Measurements from ENCODE around the gene ADAMTS17. TPM values are rescaled to one million over a fixed set of nuclear protein-coding genes. Genes with fewer than 3 reads are reported as not detected.

The ADAMTS17 gene
- total RNA-seq, 1 experiment from 2014 or later: 3.2 TPM

DNA sequence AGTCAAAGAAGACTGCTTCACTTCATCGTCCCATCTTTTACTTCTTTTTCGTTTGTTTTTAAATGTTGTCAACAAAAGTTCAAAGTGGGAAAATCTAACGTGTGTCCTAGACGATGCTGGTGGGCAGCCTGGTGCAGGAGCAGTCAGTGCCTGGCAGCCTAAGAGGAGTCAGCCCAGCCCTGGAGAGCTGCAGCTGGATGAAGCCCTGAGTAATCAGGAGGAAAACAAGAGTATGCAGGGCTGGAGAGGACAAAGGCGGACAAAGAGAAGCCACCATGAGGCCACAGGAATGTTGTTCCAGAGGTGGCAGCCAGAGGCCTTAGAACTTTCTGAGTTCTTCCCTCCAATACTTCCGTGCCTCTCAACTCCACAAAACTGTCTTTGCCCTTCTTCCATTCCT lies 5.7 kb downstream of the ADAMTS17 start:
- no TSS peak for BruUV-seq (replicated peaks)
- Histone ChIP-seq H3K4me2 (no peak overlapping the region), H3K9me2 (ENCODE audit: insufficient read depth) (no peaks in the 10 kb centered on the region), H3K27me3 (ENCODE audit: insufficient read depth, low read depth) (no peaks in the 10 kb centered on the region), H4K20me1 (ENCODE audit: insufficient read depth) (no peaks in the 10 kb centered on the region), H3K79me2 (ENCODE audit: low read depth) (no peaks in the 10 kb centered on the region), H3K27ac (no peak overlapping the region), H3K4me1 (replicated peaks; ENCODE audit: insufficient read depth) (no peaks in the 10 kb centered on the region), H3K4me3 (no peak overlapping the region), H3F3A (ENCODE audit: insufficient read depth, low read depth) (no peaks in the 10 kb centered on the region), H3K36me3 (ENCODE audit: low read depth) (no peaks in the 10 kb centered on the region), H3K9me3 (ENCODE audit: insufficient read depth, low read depth) (no peaks in the 10 kb centered on the region), H2AFZ (no peak overlapping the region)
- intact Hi-C loops (cut with micrococcal nuclease; ENCODE audit: unreplicated experiment): loop anchor here (5.0 kb wide), 2 partner anchors 89 to 214 kb away; no protein-coding TSS in a partner anchor
- TF ChIP-seq, protein P1, sequence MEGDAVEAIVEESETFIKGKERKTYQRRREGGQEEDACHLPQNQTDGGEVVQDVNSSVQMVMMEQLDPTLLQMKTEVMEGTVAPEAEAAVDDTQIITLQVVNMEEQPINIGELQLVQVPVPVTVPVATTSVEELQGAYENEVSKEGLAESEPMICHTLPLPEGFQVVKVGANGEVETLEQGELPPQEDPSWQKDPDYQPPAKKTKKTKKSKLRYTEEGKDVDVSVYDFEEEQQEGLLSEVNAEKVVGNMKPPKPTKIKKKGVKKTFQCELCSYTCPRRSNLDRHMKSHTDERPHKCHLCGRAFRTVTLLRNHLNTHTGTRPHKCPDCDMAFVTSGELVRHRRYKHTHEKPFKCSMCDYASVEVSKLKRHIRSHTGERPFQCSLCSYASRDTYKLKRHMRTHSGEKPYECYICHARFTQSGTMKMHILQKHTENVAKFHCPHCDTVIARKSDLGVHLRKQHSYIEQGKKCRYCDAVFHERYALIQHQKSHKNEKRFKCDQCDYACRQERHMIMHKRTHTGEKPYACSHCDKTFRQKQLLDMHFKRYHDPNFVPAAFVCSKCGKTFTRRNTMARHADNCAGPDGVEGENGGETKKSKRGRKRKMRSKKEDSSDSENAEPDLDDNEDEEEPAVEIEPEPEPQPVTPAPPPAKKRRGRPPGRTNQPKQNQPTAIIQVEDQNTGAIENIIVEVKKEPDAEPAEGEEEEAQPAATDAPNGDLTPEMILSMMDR (conservative IDR thresholded peaks at IDR 0.05): no peak
- no peak for TF ChIP-seq EZH2 (IDR thresholded peaks at IDR 0.05; ENCODE audit: low read depth)
- ChIA-PET POLR2A (ENCODE audit: unreplicated experiment) (no interaction called here), CTCF (no interaction called here)
- DNase-seq: no peak

DNA sequence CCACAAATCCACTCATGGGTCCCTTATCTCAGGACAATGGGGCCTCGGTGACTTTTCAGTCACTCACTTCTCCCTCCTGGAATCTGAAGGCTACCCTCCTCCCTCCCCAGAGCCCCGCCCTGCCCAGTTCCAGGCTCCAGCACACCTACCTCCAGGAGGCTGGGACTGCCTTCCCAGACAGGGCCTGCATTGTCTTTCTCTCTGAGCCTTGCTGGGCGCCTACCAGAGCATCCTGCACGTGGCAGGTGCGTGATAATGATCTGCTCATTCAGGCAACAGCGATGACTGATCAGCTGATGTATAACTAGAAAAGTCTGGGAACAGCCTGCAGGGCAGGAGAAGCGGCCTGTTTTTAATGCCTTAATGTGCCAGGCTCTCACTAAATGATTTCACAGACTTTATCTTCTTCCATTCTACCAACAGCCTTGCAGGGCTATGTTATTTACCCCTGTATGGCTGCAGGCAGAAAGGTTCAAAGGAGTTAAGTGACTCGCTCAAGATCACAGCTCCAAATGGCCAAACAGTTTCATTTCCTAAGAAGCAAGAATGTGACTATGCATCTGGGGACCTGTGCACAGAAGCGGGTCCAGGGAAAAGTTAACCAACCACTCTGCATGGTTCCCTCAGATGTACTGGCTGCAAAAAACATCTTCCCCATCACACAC lies 6.3 kb downstream of the ADAMTS17 start:
- Histone ChIP-seq H3K79me2 (ENCODE audit: low read depth) (no peaks in the 10 kb centered on the region), H3K9me2 (ENCODE audit: insufficient read depth) (no peaks in the 10 kb centered on the region), H3K36me3 (ENCODE audit: low read depth) (no peaks in the 10 kb centered on the region), H4K20me1 (ENCODE audit: insufficient read depth) (no peaks in the 10 kb centered on the region), H3K27me3 (ENCODE audit: insufficient read depth, low read depth) (no peaks in the 10 kb centered on the region), H3K4me2 (no peak overlapping the region), H3K27ac (no peak overlapping the region), H2AFZ (no peak overlapping the region), H3F3A (ENCODE audit: insufficient read depth, low read depth) (no peaks in the 10 kb centered on the region), H3K4me3 (no peak overlapping the region), H3K9me3 (ENCODE audit: insufficient read depth, low read depth) (no peaks in the 10 kb centered on the region), H3K4me1 (replicated peaks; ENCODE audit: insufficient read depth) (no peaks in the 10 kb centered on the region)
- intact Hi-C loops (cut with micrococcal nuclease; ENCODE audit: unreplicated experiment): loop anchor here (5.0 kb wide), 2 partner anchors 88 to 213 kb away; no protein-coding TSS in a partner anchor
- DNase-seq: peak; percentile 24 to 49
- POLR2A ChIA-PET (ENCODE audit: unreplicated experiment): no interaction called here
- CTCF ChIA-PET: no interaction called here
- TF ChIP-seq, protein P1 (conservative IDR thresholded peaks at IDR 0.05): no peak
- no peak for TF ChIP-seq EZH2 (IDR thresholded peaks at IDR 0.05; ENCODE audit: low read depth)
- BruUV-seq (replicated peaks): no TSS peak

- Histone ChIP-seq H3K36me3 (ENCODE audit: low read depth) (no peaks in the 10 kb centered on the region), H3K79me2 (ENCODE audit: low read depth) (no peaks in the 10 kb centered on the region), H3K9me3 (ENCODE audit: insufficient read depth, low read depth) (no peaks in the 10 kb centered on the region), H3K4me2 (no peak overlapping the region), H3K4me1 (replicated peaks; ENCODE audit: insufficient read depth) (no peaks in the 10 kb centered on the region), H3K27ac (no peak overlapping the region), H3K27me3 (ENCODE audit: insufficient read depth, low read depth) (no peaks in the 10 kb centered on the region), H4K20me1 (ENCODE audit: insufficient read depth) (no peaks in the 10 kb centered on the region), H3K4me3 (no peak overlapping the region), H3F3A (ENCODE audit: insufficient read depth, low read depth) (no peaks in the 10 kb centered on the region), H3K9me2 (ENCODE audit: insufficient read depth) (no peaks in the 10 kb centered on the region), H2AFZ (no peak overlapping the region)
- BruUV-seq (replicated peaks): no TSS peak
- intact Hi-C loops (cut with micrococcal nuclease; ENCODE audit: unreplicated experiment): loop anchor here (5.0 kb wide), 2 partner anchors 88 to 213 kb away; no protein-coding TSS in a partner anchor
- CTCF ChIA-PET: no interaction called here
- TF ChIP-seq, protein P1 (conservative IDR thresholded peaks at IDR 0.05): no peak
- no peak for TF ChIP-seq EZH2 (IDR thresholded peaks at IDR 0.05; ENCODE audit: low read depth)
- POLR2A ChIA-PET (ENCODE audit: unreplicated experiment): no interaction called here
- DNase-seq: no peak
Measured at GRCh38 chr15:100334905-100335304, 6.9 kb downstream of the ADAMTS17 start.
